B cell (primary cell): Measurements from ENCODE around the gene OR51S1.

Source experiments
- CTCF ChIP-seq: fragments of 200-600 bp; IDR thresholded peaks from one replicate; pipeline ENCODE4 v1.8.0; 2022; ENCODE audit warnings: antibody characterized with exemption, mild to moderate bottlenecking
- EZH2 ChIP-seq: IDR thresholded peaks from 2 replicates; pipeline ENCODE4 v1.6.1; 2012; ENCODE audit warnings: borderline replicate concordance, low read depth, mild to moderate bottlenecking, moderate library complexity, low read length; ENCODE audit not compliant: insufficient read depth, poor library complexity, severe bottlenecking

GRCh38 chr11:4804280-4804679 is 44.7 kb downstream of the OR51S1 start, which contains the start of gene OR52R1:
- TF ChIP-seq CTCF = no peak
- no peak for TF ChIP-seq EZH2
